RWPE1 (cell line): ENCODE measurements around the gene CNTN5.

Source experiments
- CTCF ChIA-PET: fragments of 350-600 bp; sonication (Branson Sonifier 250); formaldehyde crosslinking; extraction: SDS; loops from one replicate; lab custom pipeline; 2021; lab: Yijun Ruan, JAX
- POLR2A ChIA-PET: fragments of 400-600 bp; formaldehyde crosslinking; extraction: SDS; loops from one replicate; lab custom pipeline; 2020; ENCODE audit warnings: antibody characterized with exemption; ENCODE audit not compliant: low non-redundant PET; lab: Yijun Ruan, JAX
- DNase-seq: peaks from one replicate; pipeline ENCODE4 v3.0.0; 2012; ENCODE audit warnings: low spot score
- H3K27ac ChIP-seq: fragments of 450-650 bp; 2 replicates; pipeline ENCODE4 v1.5.1; 2017
- CTCF ChIP-seq: fragments of 450-650 bp; conservative IDR thresholded peaks from 2 replicates; pipeline ENCODE4 v1.5.1; 2017; ENCODE audit warnings: low read depth, mild to moderate bottlenecking

Gene CNTN5

DNA sequence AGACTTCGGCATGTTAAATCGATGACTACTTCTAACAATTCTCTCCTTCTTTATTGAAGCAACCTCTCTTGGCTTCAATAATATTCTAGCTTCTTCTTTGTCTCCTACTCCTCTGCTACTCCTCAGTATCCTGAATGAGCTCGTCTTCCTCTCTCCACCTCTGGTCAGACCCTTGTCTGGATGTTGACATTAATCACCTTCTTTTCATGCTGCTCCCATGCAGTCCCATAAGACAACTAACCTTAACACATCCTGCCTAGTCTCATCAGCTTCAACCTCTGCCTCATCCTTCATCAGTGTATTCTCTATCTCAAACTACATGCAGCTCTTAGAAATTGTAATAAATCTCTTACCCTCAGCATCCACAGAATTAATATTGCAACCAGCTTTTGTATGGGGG lies 695.6 kb downstream of the CNTN5 start:
- ChIA-PET CTCF (no interaction called here), POLR2A (no interaction called here)
- no peak for DNase-seq
- H3K27ac ChIP-seq: no peak overlapping the region
- TF ChIP-seq CTCF: no peak

- no peak for TF ChIP-seq CTCF
- POLR2A ChIA-PET: no interaction called here
- no peak for DNase-seq
- CTCF ChIA-PET: no interaction called here
- no peak overlapping the region for H3K27ac ChIP-seq
These were observed 697.5 kb downstream of the CNTN5 start for GRCh38 chr11:99718291-99718690.

DNA sequence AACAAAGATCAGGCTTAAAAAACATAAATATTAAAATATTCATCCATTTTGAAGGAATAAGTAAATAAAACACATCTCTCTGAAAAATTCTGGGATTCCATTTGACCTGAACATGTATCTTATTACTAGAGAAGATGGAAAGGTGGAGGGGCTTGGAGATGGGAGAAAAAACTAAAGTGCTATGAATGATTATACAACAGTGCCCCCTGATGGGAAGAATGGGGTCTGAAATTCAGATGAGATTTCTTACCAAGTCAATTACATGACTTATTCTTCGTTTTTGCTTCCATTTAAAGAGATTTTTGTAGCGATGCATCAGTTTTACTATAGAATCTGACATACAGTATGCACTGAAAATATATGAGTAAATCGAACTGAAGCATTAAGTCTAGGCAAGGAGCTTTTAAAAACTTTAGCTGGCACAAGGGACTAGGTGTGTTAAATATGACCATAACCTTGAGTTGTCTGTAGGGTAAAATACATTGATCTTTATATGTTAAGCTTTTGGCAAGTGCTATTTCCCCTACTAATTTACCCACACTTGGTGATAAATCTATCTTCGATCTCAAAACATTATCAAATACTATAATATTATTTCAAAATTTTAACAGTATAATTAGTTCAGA lies 718.8 kb downstream of the CNTN5 start:
- no peak overlapping the region for H3K27ac ChIP-seq
- ChIA-PET CTCF (interaction anchor here (0.6 kb wide), 1 partner anchor 10 kb away, joined by 7 read pairs; no protein-coding TSS in a partner anchor), POLR2A (no interaction called here)
- TF ChIP-seq CTCF: peak; percentile 57
- peak; percentile 34 for DNase-seq

DNA sequence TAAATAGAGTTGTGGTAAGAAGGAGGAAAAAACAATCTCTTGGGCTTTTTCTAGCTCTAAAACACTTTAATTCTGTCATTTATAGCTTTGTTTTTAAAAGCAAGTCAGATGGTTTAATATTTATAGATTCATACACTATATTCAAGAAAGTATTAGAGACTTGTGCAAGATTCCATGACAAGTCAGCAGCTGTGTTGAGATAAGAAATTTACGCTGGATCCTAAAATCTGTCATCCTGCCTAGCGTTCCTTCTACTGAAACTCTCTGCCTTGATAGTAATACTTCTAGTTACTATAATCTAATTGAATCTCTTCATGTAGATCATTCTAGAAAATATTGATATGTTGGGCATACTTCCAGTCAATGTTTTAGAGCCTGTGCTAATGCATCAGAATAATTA lies 721.8 kb downstream of the CNTN5 start:
- no peak for TF ChIP-seq CTCF
- H3K27ac ChIP-seq: no peak overlapping the region
- ChIA-PET POLR2A (interaction anchor here (0.5 kb wide), 1 partner anchor 842 kb away, joined by 3 read pairs; no protein-coding TSS in a partner anchor), CTCF (no interaction called here)
- no peak for DNase-seq

- no peak for DNase-seq
- H3K27ac ChIP-seq: no peak overlapping the region
- POLR2A ChIA-PET: no interaction called here
- TF ChIP-seq CTCF: no peak
- CTCF ChIA-PET: no interaction called here
These were observed 739.0 kb downstream of the CNTN5 start for GRCh38 chr11:99759787-99760186.

GRCh38 chr11:99766811-99767210 lies 746.1 kb downstream of the CNTN5 start:
- H3K27ac ChIP-seq: no peak overlapping the region
- POLR2A ChIA-PET: no interaction called here
- CTCF ChIA-PET: no interaction called here
- no peak for TF ChIP-seq CTCF
- no peak for DNase-seq
